ENCODE results near the gene MED27. TPM values are rescaled to one million over a fixed set of nuclear protein-coding genes. Genes with fewer than 3 reads are reported as not detected.

Gene MED27
- polyA plus RNA-seq, 1 donor, result 13.9 TPM

DNA sequence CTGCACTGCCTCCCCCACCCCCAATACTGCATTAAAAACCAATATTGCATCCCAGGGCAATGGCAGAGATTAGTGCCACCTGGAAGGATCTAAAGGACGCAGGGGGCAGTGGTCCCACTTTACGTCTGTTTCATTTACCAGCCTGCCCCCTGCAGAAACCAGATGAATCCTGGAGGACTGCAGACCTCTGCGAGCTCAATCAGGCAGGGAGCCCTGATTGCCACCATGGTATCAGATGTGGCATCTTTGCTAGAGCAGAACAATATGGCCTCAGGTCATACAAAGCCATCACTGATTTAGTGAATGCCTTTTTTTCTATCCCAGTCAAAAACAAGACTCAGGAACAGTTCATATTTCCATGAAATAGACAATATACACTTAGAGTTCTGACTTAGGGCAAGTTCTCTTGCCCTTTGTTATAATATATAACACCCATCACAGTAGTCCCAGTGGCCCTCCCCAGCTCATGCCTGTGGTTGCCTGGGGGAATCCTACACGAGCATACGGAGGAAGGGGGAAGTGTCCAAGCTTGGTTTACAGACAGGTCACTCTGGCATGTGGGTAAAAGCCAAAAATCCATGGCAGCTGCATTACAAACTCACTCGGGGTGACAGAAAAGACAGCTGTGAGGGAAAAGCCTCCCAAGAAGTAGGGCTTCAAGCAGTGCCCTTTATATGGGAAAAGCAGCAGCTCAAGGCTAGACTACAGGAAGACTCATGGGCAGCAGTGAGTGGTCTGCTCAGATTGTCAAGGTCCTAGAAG lies 85.1 kb downstream of the MED27 start:
- no peak for DNase-seq

DNA sequence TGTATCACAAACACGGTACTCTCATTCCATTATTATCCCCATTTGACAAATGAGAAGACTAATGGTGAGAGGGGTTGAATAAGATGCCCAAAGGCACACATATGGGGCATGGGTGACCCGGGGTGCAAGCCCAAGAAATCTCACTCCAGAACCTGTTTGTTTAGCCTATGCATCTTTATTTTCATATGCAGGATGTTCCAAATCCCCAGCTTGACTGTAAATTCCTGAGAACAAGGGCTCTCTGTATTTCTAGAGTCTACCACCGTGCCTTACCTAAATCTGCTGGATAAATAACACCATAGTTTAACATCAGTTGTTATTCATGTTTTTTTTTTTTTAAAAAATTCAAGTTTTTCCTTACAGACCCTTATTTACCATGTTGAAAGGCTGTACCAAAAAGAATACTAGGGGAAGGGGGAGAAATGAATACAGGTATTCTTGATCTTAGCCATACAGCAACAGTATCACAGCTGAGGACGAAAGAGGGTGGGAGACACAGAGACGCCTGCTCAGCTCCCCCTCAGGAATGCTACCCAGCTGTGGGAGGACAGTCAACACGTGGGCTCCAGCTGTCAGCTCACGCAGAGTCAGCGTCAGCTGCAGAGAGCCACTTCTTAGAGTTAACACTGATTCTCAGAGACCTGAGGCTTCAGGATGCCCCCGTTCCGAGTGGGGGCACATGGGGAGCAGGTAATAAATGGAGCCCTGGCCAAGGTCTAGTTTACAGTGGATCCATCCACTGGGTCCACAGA lies 86.6 kb downstream of the MED27 start:
- DNase-seq, result no peak

DNA sequence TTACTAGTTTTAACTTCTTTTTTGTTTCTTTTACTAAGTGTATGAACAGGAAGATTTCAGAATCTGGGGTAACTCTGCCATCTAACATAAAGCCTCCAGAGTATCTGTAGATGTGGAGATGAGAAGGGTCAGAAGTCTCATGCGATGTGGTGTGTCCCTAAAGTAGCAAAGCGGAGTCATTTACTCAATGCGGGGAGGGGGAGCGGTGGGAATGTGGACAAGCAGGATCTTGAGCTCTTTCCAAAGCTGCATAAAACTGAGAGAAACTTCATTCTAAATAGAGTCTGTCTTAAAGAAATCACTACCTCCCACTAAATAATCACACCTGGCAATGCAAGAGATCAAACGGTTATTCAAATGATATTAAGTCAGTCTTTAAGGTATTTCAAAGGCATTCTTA lies 92.4 kb downstream of the MED27 start:
- DNase-seq, result no peak

DNA sequence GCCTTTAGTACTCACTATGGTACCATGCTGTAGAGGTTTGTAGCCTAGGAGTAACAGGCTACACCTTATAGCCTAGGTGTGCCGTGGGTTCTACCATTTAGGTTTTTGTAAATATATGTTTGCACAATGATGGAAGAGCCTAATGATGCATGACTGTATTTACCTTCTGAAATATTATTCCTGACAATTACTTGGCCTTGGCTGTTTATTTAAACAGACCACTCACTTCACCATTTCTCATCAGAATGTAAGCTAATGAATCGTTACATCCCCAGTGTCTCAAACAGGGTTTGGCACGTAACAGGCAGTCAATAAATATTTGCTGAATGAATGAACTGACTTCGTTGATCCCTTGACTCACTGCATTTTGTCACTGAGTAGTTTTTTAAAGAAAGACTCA lies 93.1 kb downstream of the MED27 start:
- DNase-seq, result no peak

DNA sequence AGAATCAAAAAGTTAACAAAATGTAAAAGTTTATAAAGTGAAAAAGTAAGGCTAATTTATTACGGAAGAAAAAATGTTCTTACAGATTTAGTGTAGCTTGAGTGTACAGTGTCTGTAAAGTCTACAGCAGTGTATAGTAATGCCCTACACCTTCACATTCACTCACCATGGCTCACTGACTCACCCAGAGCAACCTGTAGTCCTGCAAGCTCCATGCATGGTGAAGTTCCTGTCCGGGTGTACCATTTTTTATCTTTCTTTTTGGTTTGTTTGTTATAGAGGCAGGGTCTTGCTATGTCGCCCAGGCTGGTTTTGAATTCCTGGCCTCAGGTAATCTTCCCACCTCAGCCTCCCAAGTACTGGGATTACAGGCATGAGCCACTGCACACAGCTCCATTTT lies 93.6 kb downstream of the MED27 start:
- DNase-seq, result no peak

DNA sequence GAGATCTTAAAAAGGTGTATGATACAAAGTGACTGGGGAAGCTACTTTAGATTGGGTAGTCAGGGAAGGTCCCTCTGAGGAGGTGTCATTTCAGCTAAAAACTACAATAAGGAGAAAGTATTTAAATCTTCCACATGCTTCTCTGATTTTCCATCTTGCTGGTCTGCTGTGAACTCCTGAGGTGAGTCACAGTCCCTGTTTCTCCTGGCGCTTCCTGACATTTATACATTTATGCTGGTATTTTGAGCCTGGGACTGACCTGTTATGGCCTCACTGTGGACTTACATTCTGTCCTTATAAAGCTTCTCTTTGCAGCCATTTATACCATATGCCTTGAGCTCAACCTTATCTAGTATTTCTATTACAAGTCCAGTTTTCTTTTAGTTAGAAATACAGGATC lies 95.1 kb downstream of the MED27 start:
- no peak for DNase-seq

DNA sequence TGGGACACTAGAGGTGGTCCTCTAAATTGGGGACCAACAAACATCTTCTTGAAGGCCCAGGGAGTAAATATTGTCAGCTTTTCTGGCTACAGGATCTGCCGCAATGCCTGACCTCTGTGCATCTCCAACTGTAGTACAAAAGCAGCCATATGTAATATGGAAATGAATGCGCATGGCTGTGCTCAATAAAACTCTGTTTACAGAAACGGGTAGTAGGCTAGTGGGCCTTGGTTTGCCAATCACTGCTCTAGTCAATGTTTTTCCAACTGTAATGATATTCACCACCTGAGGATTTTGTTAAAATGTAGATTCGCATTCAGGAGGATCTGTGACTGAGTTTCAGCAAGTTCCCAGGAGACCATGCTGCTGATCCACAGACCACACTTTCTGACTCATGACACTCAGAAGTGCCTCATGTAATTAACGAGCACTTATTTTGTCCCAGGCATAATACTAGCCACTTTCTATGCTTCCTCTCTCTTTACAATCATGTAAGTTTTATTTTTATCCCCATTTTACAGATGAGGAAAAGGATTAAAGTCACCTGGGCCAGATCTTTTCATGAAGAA lies 96.9 kb downstream of the MED27 start:
- no peak for DNase-seq

DNA sequence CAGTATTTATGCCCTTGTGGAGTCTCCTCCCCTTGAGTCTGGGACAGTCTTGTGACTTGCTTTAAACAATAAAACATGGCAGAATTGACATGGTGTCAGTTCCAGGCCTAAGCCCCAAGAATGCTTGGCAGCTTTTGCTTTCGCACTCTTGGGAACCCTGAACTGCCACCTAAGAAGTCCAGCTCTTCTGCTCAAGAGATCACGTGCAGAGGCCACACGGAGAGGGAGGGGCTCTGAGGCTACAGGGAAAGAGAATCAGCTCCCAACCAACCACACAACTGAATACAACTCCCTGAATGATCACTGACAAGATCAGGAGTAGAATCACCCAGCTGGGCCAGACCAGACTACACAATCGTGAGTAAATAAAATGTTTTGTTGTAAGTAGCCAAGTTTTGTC lies 97.6 kb downstream of the MED27 start:
- DNase-seq, result no peak

DNA sequence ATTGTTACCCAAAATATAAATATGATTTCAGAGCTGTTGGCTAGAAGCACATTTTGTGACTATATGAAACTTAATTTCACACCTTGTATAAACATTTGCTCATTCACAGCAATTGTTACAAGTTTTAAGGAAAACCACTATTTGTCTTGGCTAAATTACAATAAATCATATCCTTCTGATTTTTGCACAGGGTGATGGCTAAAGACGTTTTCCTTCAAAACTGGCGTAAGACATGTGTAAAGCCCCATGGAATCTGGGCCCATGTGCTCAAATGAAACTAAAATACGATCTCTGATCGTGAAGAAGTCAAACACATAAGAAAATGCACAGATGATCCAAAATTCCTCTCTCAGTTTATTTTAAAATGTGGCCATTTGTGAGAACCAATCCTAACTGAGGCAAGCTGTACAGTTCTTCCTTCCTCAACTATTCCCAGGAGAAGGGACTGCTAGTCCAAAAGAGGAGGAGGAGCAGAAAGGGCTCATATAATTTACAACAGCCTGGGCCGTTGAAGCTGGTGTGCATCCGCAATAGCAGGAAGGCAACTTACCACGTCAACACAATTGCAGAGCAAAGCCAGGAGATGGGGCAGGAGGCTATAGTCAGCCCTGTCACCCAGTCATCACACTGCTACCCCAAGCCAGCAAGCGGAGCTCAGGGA lies 98.4 kb downstream of the MED27 start:
- DNase-seq, result no peak

DNA sequence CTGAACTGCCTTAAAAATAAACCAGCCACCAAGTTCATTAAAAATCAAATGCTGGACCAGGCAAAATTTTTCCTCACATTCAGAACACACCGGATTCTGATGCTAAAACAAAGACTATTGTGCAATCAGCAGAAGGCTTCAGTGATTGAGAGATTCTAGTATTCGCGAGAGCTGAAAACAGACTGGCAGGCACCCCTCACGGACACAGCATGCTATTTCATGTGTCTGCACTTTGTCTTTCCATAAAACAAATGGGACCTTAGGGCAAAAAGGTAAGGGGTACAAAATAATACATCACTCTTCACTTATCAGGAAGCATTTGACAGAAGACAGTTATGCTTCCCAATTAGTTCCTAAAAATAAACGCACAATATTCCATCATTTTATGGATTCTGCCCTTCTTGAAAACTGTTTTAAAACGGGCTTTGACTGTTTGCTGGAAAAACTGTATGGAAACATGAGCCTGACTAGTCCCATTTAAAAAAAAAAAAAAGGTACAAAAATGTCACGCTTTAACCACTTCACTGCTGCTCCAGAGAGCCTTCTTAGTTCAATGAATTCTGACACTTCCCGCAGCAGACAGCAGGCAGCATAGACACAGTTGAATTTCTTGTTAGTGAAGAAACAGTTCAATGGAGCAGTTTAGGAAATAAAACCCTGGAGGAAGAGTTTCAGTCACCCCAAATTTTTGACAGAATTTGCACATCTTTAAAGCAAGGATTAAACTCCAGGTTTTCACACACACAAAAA lies 99.2 kb downstream of the MED27 start:
- DNase-seq, result no peak

DNA sequence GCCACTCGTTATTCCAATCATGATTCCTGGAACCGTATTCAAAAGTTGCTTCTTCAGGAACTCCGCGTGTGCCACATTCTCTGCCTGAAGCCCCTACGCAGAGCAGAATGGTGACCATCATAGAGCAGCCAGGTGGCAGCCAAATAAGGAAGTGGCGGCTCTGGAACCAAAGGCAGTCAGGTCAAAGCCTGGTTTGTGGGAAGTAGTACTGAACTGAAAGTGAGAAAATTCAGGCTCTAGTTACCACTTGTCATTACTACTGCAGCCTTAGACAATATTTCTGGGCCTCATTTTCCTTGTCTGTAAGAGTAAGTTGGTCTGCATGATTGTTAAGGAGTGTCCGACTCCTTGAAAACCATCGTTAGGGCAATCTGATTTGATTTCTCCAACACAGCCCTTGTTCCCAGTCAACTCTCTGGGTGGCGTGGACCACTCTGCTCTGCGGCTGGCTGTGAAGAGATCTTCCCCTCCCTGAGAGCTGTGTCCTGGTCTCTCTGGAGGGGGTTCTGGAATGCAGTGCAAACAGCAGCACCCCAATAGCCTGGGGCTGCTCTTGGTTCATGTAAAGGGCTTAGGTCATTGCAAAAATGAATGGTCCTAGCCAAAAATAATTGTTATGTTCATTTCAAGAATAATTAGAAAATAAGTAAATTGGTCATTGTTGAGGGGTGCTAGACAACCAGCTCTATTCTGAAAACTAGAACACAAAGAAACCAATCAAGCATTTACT lies 102.4 kb downstream of the MED27 start:
- no peak for DNase-seq

DNA sequence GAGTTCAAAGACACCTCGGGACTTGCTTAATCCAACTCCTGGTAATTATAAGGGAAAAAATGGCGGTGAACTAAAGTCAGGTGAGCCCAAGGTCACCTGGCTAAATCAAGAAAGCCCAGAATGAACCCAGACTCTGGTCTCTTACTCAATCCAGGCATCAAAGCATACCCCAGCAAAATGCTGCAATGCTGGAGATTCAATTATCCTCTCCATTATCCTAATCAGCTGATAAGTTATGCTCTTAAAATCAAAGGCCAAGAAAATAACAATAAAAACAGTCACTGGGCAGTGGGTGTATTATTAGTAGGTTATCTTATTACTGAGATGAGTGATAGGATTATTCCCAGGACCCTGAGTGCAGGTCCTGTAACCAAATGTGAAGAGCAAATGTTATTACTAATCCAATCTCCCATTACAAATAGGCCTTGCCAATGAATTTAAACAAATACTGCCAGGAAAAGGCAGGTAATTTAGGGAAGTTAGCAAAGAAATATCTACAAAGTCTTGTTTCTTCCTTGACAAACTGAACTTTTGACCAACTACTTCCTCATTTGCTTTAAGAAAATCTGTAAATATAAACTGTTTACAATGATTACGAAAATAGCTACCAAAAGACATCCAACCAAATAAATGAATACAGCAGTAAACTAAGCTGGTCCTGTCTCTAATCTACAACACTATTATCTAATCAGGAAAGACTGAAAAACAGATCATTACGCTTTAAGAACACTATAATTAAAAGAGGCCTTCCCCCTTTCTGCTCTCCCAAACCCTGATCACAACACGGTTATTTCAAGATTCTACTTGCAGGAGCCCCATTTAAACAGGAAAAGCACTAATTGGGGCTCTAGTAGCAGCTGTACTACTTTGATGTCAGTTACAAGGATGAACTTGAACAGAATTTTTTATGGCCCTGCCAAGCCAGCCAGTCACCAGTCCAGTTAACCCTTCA lies 103.2 kb downstream of the MED27 start:
- no peak for DNase-seq

DNA sequence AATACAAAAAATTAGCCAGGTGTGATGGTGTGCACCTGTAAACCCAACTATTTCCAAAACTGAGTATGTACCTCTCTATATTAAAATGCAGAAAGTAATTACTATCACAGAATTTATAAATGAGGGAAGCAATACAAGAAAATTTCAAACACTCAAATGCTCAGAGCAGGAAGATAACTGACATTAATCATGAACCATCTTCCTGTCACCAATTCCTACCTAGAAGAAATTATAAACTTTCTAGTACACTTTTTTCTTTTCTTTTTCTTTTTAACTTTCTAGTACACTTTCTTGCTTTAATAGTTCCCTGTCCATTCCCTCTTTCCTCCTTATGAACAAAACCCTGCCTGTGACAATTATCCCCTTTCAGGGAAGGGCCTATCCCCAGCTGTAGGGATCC lies 106.8 kb downstream of the MED27 start:
- DNase-seq, result no peak

DNA sequence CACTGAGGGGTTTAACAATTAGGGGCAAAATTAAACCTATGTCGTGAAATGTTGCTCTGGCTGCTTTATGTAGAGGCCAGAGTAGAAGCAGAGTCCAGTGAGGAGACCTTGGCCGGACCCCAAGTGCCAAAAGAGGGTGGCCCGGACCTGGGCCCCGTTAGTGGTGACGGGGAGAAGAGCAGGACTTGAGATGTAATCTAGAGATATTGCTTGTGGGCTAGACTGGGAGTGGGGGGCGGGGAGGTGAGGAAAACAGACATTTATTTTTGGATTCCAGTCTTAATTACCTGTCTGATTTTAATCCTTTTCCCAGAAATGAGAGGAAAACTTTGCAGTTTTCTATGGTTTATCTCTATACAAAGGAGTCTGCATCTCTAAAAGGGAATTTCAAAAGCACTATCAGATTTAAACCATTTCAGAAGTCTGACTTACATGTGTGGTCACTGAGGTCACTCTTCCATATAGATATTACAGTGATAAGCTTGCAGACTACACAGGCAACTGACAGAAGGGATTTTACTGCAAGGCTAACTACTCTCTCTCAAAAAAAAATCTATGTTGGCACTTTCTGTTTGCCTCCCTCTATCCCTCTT lies 108.1 kb downstream of the MED27 start:
- no peak for DNase-seq

DNA sequence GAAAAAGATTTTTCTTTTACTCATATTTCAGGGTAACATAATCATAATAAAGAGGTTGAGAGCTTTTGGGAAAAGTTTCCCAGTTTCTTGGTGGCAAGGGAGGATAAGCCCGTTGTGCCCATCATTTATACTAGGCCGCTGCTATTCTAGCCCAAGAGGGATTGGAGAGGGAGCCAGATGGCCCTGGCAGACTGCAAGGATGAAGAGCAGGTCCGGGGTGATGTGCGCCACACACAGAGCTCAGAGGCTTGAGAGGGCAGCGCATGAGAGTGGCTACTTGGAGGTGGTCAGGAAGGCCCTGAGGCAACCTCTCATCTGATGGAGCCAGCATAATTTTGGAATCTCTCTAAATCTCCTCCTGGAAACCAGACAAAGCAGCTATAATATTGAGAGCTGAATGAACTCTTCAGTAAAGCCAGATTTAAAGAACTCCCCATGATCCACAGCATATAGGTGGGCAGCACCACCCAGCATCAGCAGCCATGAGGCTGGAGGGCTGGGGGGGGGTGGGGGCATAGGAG lies 110.1 kb downstream of the MED27 start:
- no peak for DNase-seq

DNA sequence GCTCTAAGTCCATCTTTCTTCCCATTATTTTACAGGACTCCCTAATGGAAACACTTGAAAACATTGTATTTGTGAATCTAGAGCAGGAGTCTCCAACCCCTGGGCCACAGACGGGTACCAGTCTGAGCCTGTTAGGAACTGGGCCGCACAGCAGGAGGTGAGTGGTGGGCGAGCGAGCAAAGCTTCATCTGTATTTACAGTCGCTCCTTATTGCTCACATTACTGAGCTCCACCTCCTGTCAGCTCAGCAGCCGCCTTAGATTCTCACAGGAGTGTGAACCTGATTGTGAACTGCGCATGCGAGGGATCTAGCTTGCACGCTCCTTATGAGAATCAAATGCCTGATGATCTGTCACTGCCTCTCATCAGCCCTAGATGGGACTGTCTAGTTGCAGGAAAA lies 111.0 kb downstream of the MED27 start:
- DNase-seq, result no peak

DNA sequence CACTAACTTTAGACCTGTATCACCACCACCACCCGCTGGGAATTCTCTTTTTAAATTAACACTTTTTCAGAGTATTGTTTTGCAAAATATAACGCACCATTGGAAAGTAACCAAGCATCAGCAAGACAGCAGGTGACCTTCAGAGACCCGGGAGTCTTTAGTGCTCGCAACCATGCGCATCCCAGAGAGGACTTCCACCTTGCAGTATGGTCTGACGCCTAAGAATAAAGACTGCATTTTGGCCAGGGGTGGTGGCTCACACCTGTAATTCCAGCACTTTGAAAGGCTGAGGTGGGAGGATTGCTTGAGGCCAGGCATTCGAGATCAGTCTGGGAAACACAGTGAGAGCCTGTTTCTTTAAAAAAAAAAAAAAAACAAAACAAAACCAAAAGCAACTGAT lies 113.8 kb downstream of the MED27 start:
- no peak for DNase-seq

DNA sequence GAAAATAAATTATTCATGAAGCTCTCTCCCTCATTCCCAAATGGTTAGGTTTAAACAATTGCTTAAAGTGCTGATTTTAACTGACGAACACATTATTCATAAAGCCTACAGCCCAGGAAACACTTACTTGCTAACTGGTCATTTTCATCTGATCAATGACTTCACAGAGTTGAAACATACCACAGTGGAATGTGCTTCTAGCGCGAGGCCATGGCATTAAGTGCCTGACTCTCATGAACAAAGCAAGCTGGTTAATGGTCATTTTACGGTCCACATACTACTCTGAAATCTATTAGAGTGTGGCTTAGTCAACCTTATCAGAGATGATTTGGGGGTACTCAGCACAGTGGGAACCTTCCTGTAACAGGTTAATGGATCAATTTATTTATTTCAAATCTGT lies 114.6 kb downstream of the MED27 start:
- DNase-seq, result no peak

DNA sequence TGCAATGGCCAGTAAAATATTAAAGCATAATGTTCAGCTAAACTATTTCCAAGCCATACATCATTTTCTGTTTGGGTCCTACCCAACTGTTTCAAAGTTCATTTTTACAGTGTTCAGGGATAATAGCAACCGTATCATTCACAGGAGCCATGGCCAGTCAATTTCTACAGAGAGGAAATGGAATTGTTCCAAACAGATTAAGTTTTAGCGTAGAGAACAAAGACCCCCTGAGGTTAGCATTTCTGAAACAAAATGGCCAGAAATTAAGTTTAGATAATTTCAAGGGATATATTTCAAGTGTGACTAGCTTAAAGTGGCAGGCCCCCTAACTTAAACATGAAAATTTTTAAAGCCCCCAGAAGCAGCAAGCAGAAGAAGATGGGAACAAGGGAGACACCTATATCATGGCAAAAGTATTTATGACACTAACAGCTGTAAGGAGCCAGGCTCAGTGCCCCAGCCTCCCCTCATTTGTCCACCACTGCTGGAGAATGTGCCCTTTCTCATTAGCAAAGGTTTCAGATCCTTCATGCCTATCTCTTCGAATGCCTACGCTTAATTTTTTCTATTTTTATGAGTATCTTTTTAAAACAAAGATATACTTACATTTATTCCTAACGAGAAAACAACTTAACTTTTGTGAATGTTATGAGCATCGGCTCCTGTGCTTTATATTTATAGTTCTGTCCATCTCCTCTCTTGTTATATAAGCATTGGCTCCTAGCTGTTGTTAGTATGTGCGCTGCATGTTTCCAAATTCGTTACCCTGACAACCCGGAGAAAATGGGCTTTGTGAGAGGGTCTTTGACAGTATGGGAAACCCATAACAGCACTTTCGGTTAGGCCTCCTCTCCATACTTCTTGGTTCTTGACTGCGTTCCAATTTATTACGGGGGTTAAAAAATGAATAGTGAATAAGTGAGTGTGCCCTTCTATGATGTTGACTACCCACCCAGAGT lies 116.3 kb downstream of the MED27 start:
- DNase-seq, result no peak

Data from hindlimb muscle (tissue), 1 donor.